Thyroid gland (tissue), 4 donors: ENCODE data around the gene NUDT16L1. TPM values are rescaled to one million over a fixed set of nuclear protein-coding genes. Genes with fewer than 3 reads are reported as not detected.

Experiments used
- DNase-seq, 2 donors: peaks; one replicate each; pipeline ENCODE4 v3.0.0-alpha.2; 2019
- H3K27ac ChIP-seq, 3 donors: fragments of 200-600 bp; sonication (generic); 1 replicate in 2 of 3; 2 replicates in 1 of 3; pipeline ENCODE4 v1.5.1; 2016 to 2019; ENCODE audit warnings: mild to moderate bottlenecking in 1 of 3, moderate library complexity in 1 of 3
- H3K27me3 ChIP-seq: fragments of 200-600 bp; sonication (generic); one replicate; pipeline ENCODE4 v1.5.1; 2019
- H3K36me3 ChIP-seq, 2 donors: fragments of 200-600 bp; sonication (generic); one replicate each; pipeline ENCODE4 v1.5.1; 2016 to 2019
- H3K4me1 ChIP-seq, 2 donors: fragments of 200-600 bp; sonication (generic); one replicate each; pipeline ENCODE4 v1.5.1; 2017 to 2019
- H3K4me3 ChIP-seq, 3 donors: fragments of 200-600 bp; sonication (generic); replicated peaks in 1 of 3; 1 replicate in 2 of 3; 2 replicates in 1 of 3; pipeline ENCODE4 v1.5.1; 2016; ENCODE audit warnings: mild to moderate bottlenecking in 1 of 3
- H3K9me3 ChIP-seq: fragments of 200-600 bp; sonication (generic); one replicate; pipeline ENCODE4 v1.5.1; 2017
- CTCF ChIP-seq, 6 experiments: fragments of 200-600 bp in 3 of 6; fragments of 450-650 bp in 3 of 6; sonication (generic) in 3 of 6; IDR thresholded peaks; one replicate each; pipeline ENCODE4 v1.5.1; 2016 to 2019; ENCODE audit warnings: antibody characterized with exemption in 6 of 6, mild to moderate bottlenecking in 2 of 6, inconsistent platforms in 1 of 6, moderate library complexity in 1 of 6
- POLR2A ChIP-seq, 2 donors: fragments of 450-650 bp; IDR thresholded peaks; one replicate each; pipeline ENCODE4 v1.6.1; 2017; ENCODE audit warnings: antibody characterized with exemption in 2 of 2, mild to moderate bottlenecking in 2 of 2, moderate library complexity in 1 of 2
- WGBS, 2 donors: methylation state at CpG; one replicate each; pipeline ENCODE4 v1.1.5; 2017; 5-methylcytosine and 5-hydroxymethylcytosine counted together
- intact Hi-C: fragments of 100-400 bp; cut with DNase I; formaldehyde crosslinking; loops from one replicate; pipeline ENCODE4 v1.15.1; 2023
- total RNA-seq, 4 donors: library from RNA; depleted of rRNA; stranded (reverse); fragments of >200 nt; gene quantifications; one replicate each; pipeline ENCODE4 v1.2.3, GENCODE V29; 2016

Gene NUDT16L1
- total RNA-seq, 4 donors from 2014 or later: 27.0 to 61.1 (median 38.9) TPM

- H3K27ac ChIP-seq: no peak overlapping the region
- intact Hi-C loops: no loop called here
Observed at GRCh38 chr16:4684763-4685162, 8.6 kb upstream of the NUDT16L1 start.

GRCh38 chr16:4685292-4685691 lies 8.1 kb upstream of the NUDT16L1 start:
- no peak overlapping the region for H3K4me3 ChIP-seq
- H3K9me3 ChIP-seq: no peaks in the 10 kb centered on the region
- H3K36me3 ChIP-seq: peaks cover 39 to 41% of the 10 kb centered on the region in 2 donors
- intact Hi-C loops: no loop called here
- DNase-seq: no peak
- WGBS, 2 donors: 79 to 93% methylated on average over 4 to 12 of the region's 13 CpGs
- no peaks in the 10 kb centered on the region for H3K27me3 ChIP-seq
- no peak overlapping the region for H3K27ac ChIP-seq
- TF ChIP-seq CTCF (IDR thresholded peaks at IDR 0.05) (no peak), POLR2A (IDR thresholded peaks at IDR 0.05) (no peak)
- H3K4me1 ChIP-seq: no peaks in the 10 kb centered on the region

More at GRCh38 chr16:4684763-4685162, 8.6 kb upstream of the NUDT16L1 start:
- no peak for DNase-seq
- whole genome bisulfite sequencing, 2 donors: 90 to 96% methylated on average over 12 to 13 of the region's 13 CpGs
- Histone ChIP-seq H3K4me1 (no peaks in the 10 kb centered on the region), H3K27me3 (no peaks in the 10 kb centered on the region), H3K4me3 (no peak overlapping the region), H3K36me3 (peaks cover 39 to 41% of the 10 kb centered on the region in 2 donors), H3K9me3 (no peaks in the 10 kb centered on the region)
- no peak for TF ChIP-seq CTCF (IDR thresholded peaks at IDR 0.05)
- no peak for TF ChIP-seq POLR2A (IDR thresholded peaks at IDR 0.05)

GRCh38 chr16:4685776-4686496 lies 7.4 kb upstream of the NUDT16L1 start:
- no peak for DNase-seq
- H3K27me3 ChIP-seq: no peaks in the 10 kb centered on the region
- no peaks in the 10 kb centered on the region for H3K9me3 ChIP-seq
- intact Hi-C loops: no loop called here
- H3K27ac ChIP-seq: no peak overlapping the region
- TF ChIP-seq CTCF (IDR thresholded peaks at IDR 0.05): no peak
- TF ChIP-seq POLR2A (IDR thresholded peaks at IDR 0.05): no peak
- no peak overlapping the region for H3K4me3 ChIP-seq
- no peaks in the 10 kb centered on the region for H3K4me1 ChIP-seq
- peaks cover 39 to 41% of the 10 kb centered on the region in 2 donors for H3K36me3 ChIP-seq
- WGBS, 2 donors: 95 to 98% methylated on average over 31 of the region's 38 CpGs

- H3K4me1 ChIP-seq: no peaks in the 10 kb centered on the region
Observed at GRCh38 chr16:4686497-4687210, 6.7 kb upstream of the NUDT16L1 start.

More at GRCh38 chr16:4686497-4687210, 6.7 kb upstream of the NUDT16L1 start:
- Histone ChIP-seq H3K27ac (no peak overlapping the region), H3K9me3 (no peaks in the 10 kb centered on the region), H3K27me3 (no peaks in the 10 kb centered on the region), H3K36me3 (peaks cover 39 to 41% of the 10 kb centered on the region in 2 donors), H3K4me3 (no peak overlapping the region)
- DNase-seq: no peak
- TF ChIP-seq CTCF (IDR thresholded peaks at IDR 0.05) (no peak), POLR2A (IDR thresholded peaks at IDR 0.05) (no peak)
- intact Hi-C loops: no loop called here
- 89 to 94% methylated on average over 23 to 26 of the region's 27 CpGs for WGBS, 2 donors
